DMS153 treated with DMSO at 0.1 percent for 48 hours (cell line): ENCODE results near the gene MYO1A.
"Not testable (repeated sequence)": the region's sequence is repeated elsewhere in the genome, so short reads cannot be mapped to it uniquely, and the experiment has no call there.

ENCODE experiments used
- DNase-seq: peaks from one replicate; lab custom pipeline; 2025; ENCODE audit not compliant: unreplicated experiment; lab: John Stamatoyannopoulos, UW

The MYO1A gene

DNA sequence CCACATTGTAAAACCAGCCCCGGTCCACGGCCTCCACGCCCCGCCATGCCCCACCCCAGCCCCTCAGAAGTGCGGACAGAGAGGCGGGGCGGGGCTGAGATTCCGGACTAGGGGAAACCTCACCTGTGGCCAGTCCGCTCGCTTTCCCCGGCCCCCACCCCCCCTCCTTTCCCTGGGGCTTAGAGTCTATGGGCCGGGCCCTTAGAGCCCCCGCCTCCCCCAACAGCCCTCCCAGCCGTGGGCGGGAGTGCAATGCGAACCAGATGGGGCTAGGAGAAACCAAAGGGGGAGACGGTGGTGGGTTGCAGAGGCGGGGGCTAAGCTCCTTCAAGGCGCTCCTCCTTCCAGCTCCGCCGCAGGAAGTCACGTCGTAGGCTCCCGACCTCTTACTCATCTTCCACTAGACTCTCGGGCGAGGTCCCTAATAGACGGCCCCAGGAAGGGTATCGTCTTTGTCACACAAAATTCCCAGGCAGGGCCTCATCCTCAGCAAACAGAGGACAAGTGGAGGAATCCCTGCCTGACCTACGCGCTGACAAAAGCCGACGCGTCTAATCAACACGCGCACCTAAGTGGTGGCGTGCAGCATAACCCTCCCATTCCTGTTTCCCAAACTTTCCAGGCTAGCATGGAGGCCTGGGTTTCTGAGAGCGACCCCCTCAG is 37.9 kb upstream of the MYO1A start:
- no peak for DNase-seq

DNA sequence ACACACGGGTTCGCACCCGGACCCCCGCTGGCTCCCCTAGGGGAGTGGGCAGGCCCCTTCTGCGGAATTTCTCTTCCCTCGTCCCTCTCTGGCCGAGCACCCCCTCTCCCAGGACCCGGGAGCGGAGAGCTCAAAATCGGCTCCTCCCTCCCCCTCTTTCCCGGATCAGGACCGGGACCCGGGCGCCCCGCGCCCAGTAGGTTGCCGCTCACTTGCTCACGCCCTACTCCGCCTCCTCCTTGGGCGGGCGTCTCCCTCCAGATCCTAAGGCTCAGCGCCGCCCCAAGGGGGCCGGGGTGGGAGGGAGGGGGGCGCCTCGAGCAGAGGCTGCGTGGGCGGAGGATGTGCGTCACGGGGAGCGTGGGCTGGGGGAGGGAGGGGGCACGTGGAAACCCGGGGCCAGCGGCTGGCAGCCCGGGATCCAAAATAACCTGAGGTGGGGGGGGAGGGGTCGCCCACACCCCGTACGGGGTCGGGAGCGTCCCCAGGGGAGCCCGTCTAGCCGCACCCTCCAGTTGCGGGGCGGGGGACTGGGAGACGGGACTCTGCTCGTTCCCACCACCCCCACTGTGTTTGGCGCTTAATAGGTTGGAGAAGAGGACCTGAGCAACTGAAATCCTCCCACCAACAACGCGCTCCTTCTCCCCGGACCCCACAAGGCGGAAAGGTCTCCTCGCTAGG is 37.2 kb upstream of the MYO1A start:
- no peak for DNase-seq

DNA sequence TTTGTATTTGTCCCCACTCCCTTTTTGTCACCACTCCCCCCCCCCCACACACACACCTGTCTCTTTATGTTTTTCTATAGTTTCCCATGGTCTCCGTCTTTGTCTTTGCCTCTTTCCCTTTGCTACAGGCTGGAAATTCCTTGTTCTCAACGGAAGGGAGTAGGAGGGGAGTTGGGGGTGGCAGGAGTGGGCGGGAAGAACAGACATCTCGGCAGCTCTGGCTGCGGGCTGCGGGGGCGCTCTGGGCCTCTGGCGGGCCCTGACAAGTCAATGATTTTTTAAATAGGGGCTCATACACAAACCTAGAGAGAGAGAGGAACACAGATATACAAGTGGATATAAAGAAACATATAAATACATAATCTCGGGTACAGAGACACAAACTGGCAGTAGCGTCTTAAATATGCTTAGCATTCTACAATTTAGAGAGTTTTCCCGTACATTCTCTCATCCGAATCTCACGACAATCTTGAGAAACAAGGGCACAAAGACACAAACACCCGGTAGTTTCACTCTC is 36.6 kb upstream of the MYO1A start:
- no peak for DNase-seq

DNA sequence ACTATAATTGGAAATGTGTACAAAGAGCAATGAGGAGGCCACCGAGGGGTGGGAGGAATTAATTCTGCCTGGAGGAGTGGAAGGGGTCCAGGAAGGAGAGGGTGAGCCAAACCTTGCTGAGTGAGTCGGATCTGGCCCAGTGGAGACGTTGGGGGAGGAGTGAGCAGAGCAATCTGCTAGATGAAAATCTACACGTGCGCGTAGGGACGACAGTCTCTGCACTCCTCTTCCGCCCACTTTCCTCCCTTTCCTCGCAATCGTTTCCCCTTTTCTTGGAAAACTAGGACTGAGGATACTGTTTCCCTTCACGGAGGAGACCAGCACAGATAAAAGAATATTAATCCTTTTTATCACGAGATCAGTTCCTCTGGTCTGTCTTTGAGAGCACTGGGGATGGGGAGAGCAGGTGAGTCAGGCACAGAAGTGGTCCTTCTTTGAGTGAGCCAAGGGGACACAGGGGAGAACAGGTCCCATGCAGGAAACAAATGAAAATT is 36.1 kb upstream of the MYO1A start:
- DNase-seq = no peak

DNA sequence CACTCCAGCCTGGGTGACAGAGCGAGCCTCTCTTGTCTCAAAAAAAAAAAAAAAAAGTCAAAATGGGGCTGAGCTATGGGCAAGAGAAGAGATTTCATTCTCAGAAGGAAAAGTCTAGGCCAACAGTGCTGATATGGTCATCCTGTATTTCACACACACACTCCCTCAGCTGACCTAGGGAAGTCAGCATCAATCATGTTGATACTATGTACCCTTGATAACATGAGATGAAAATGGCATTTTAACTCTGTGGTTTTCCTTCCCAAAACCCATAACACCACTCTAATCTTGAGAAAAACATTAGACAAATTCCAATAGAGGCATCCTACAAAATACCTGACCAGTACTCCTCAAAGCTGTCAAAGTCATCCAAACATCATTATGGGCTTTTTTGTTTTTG is 30.9 kb upstream of the MYO1A start:
- DNase-seq = no peak

DNA sequence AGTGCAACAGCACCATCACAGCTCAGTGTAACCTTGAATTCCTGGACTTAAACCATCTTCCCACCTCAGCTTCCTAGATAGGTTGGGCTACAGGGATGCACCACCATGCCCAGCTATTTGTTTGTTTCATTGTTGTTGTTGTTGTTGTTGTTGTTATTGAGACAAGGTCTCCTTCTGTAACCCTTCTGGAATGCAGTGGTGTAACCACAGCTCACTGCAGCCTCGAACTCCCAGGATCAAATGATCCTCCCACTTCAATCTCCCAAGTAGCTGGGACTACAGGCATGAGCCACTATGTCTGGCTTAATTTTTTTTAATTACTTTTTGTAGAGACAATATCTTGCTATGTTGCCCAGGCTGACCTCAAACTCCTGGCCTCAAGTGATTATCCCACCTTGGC is 29.9 kb upstream of the MYO1A start:
- DNase-seq = no peak

DNA sequence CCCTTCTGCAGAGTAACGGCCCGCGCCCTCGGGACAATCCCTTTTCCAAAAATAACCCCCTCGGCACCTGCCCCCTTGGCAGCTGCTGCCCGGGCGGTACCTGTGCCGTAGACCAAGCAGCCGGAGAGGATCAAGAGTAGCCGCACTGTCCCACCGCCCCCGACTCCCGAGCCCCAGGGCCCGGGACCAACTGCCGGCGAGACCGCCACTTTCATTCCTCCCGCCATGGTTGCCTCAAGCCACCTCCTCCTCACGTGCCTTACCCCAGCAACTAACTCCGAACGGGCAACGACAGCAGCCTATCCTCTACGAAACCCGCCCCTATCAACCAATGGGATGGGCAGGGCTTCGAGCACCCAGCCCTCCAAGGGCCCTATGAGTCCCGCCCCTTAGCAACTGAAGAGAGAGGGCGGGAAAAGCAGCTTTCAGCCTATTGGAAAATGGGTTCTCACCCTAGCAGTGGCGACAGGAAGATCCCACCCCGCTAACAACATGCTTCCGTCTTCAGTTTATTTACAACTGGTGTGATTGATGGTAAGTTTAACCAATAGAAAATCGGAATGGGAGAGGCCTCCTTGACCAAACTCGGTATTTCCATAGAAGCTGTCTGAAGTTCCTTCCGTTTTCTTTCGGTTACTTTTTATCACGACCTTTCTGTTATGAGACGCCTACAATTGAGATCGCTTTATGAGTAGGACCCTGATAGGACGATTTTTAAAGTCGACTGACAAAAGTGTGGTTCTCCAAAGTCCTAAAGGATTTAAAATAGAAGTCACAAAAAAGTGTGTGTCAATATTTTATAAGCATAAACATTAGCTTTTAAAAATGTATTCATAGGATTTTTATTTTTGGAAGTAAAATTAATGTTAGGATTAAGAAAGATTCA is 28.8 kb upstream of the MYO1A start, which contains the start of gene NEMP1:
NEMP1 (minus strand) TSS at position 273 of the 886 bp plus-strand sequence; CDS start at position 227, 46 bp downstream.
- DNase-seq = peak; percentile 99

DNA sequence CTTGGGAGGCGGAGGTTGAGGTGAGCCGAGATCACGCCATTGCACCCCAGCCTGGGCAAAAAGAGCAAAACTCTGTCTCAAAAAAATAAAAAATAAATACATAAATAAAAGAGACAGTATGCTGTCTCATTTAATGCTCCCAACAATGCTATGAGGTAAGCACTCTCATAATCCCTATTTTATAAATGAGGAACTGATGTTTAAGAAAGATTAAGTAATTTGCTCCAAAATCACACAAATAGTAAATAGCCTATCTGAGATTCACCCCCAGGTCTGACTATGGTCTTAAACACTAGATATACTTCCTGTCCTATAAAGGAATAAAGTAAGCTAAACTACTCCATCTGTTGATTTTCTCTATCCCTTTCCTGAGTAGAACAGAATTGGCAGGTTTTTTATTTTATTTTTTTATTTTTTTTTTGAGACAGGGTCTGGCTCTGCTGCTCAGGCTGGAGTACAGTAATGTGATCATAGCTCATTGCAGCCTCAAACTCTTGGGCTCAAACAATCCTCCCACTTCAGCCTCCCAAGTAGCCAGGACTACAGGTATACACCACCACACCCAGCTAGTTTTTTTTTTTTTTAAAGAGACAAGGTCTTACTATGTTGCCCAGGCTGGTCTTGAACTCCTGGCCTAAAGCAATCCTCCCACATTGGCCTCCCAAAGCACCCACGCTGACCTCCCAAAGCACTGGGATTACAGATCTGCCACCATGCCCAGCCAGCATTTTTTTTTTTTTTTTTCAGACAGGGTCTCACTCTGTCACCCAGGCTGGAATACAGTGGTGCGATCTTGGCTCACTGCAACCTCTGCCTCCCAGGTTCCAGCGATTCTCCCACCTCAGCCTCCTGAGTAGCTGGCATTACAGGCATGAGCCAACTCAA is 23.9 kb upstream of the MYO1A start:
- not testable (repeated sequence) for DNase-seq

DNA sequence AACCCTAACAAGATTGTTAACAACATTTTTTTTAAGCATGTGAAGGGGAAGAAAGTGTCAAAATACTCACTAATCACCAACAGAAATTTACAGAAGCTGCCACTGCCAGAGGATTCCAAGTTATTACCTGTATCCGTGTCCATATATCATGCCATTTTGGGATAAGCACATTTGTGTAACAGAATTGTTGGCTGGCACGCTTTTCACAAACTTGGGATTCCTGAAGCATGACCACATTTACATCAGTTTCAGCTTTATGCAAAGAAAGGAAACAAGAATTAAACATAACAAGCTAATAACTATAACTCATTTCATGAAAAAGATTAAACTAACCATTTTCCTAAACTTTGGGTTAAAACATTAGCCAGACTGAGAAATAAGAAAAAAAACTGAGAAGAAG is 22.7 kb upstream of the MYO1A start:
- no peak for DNase-seq

DNA sequence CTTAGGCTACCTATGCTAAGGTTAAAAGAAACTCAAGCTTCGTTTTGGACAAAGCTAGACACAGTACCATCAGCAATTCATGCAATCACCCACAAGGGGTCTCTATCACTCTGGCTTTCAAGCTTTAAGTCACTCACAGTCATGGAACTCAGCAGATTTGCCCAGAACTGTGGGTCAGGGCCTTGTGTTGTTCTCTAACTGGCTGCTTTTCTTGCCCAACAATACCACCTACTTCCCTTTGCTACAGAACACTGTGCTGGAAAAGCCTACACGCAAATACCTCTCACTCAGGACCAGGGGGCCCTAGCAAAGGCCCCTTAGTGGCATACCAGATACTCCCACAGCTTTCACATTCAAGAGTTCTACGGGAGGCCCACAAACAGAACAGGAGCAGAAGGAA is 19.6 kb upstream of the MYO1A start:
- peak; percentile 53 for DNase-seq

DNA sequence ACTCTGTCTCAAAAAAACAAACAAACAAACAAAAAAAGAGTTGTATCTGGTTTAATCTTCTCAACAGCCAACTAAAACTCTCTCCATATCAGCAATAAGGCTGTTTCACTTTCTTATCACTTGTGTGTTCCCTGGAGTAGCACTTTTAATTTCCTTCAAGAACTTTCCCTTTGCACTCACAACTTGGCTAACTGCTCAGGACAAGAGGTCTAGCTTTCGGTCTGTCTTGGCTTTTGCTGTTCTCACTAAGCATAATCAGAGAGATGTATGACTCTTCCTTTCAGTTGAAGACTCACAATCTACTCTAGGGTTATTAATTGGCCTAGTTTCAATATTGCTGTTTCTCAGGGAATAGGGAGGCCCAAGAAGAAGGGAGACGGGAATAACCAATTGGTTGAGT is 16.3 kb upstream of the MYO1A start:
- no peak for DNase-seq

DNA sequence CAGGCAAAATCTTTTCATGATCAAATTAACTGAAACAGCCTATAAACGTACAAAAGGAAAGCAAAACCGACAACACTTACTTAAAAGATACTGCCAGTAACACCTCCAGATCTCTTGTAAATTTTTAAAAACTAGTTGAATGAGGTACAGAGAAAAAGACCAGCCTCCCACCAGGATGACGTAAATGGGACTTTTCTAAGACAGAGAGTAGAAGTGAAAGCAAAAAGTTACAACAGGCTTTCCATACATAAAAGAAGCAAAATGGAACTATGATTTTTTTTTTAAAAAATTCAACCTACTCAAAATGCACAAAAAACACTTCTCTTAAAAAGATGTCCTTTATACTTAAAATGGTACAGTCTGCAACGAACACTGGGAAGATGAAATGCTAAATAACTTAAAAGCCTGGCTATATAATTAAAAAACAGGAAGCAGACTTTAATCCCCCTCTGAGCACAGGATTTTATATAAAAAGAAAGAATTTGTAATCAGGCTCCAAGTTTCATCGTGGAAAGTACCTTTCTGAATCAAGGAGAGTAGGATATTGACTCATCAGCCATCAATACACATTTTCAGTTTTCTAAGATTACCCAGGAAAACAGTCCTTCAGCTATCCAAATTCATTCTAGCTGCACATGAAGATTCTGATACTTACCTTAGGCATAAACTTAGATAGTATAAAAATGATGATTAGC is 14.2 kb upstream of the MYO1A start:
- no peak for DNase-seq

DNA sequence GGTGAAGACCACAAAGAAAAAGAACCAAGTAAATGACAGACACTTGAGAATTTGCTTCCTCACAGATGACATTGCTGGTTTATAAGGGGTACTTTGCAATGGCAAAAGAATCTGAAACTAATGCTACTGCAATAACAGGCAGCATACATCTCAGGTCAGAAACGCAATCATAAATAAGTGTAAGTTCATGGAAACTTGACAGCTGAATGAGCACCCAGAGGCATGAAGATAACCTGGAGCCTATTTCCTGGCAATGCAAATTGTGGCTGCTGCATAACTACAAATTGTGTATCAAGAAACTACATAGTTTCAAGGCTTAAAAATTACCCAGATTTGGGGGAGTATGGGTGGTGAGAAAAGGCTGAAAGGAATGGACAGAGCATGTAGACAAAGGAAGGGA is 8.5 kb upstream of the MYO1A start:
- DNase-seq = no peak

DNA sequence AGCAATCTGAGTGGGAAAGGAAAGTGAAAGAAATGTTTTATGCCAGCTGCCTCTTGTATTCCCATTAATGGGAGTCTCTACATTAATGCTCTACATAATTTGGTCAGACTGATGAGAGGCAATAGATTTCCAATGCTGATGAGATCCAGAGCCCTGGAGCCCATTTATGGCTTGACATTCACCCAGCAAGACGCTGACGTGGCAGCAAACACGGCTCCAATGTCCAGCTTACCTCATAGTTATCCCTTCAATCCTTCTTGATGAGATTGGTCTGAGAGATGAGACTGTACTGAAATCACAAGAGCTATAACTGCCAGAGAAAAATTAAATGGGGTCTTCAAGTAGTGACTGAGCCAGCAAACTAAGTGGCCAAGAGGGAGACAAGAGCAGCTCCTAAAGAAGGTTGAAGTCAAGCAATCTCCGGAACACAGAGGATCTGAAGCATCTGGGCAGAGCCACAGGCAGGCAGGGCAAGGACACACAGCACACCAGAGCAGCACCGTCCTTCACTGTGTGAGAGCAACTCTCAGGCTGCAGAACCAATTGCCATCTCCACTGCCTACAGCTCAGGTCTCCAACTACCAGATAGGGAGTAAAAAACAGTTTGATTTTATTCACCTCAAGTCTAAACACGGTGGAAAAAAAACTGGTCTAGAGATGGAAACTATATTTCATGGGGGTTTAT is 7.3 kb upstream of the MYO1A start:
- no peak for DNase-seq

DNA sequence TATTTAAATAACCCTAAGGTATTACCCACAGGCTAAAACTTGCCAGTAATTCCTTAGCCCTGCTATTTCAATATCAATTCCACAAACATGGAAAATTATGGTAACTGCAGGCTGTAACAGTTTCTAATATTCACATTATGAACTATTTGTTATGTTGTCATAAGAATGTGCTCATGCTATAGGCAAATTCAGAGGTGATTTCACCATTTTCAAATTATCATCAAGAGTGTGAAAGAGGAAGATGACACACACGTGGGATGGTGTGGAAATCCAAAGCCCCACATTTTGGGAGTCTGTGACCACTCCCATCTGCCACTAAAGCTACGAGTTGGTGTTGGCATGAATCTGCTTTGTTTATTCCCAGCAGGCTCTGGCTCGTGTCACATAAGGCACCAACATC is 5.9 kb upstream of the MYO1A start:
- no peak for DNase-seq

DNA sequence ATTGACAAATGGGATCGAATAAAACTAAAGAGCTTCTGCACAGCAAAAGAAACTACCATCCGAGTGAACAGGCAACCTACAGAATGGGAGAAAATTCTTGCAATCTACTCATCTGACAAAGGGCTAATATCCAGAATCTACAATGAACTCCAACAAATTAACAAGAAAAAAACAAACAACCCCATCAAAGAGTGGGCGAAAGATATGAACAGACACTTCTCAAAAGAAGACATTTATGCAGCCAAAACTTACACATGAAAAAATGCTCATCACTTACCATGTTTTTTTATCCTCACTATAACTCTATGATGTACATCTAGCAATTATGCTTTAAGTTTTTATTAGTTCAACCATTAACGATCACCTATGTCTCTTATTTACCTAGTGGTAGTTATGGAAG is 4.0 kb upstream of the MYO1A start:
- DNase-seq = not testable (repeated sequence)

DNA sequence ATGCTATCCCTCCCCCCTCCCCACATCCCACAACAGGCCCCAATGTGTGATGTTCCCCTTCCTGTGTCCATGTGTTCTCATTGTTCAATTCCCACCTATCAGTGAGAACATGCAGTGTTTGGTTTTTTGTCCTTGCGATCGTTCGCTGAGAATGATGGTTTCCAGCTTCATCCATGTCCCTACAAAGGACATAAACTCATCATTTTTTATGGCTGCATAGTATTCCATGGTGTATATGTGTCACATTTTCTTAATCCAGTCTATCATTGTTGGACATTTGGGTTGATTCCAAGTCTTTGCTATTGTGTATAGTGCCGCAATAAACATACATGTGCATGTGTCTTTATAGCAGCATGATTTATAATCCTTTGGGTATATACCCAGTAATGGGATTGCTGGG is 3.2 kb upstream of the MYO1A start:
- DNase-seq = not testable (repeated sequence)

DNA sequence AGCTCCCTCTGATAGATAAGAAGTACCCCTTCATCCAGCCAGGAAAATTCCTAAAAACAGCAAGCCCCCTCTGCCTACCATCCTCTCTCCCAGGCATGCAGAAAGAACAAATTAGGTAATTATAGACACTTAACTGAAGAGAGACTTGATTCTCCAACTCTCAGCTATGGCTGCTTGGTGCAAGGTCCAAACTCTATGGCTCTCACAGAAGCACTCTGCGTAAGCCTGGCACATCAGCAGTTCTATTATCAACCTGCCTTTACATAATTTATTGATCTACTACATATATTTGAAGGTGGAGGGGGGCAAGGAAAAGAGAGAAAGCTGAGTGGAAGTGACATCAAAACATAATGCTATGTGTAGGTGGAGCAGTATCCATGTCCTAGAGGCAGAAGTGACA is 1.1 kb upstream of the MYO1A start:
- no peak for DNase-seq

DNA sequence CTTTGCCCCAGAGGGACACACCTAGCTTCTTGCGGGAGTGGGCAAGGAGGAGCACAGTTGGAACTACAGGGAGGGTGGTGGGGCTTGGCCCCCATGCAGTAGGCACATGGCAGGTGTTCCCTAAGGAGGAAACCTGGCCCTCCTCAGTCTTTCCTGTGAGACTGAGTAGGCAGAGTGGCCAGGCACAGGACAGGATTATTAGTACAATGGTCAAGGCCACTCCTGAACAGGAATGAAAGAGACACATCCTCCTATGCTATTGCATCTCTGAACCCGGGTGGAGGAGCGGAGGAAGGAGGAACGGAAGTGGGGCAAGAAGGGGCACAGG is 846 bp downstream of the MYO1A start:
- no peak for DNase-seq
